Lower leg skin (tissue), 4 donors: Measurements from ENCODE around the gene INO80E. TPM values are rescaled to one million over a fixed set of nuclear protein-coding genes. Genes with fewer than 3 reads are reported as not detected.

Experiments used
- DNase-seq, 2 donors: peaks; one replicate each; pipeline ENCODE4 v3.0.0-alpha.2; 2019; ENCODE audit warnings: low spot score in 2 of 2
- H3K4me3 ChIP-seq: fragments of 200-600 bp; sonication (generic); 2 replicates; pipeline ENCODE4 v1.5.1; 2017; ENCODE audit warnings: mild to moderate bottlenecking, low read depth; ENCODE audit not compliant: poor library complexity, severe bottlenecking
- POLR2A ChIP-seq, 2 donors: fragments of 450-650 bp; IDR thresholded peaks; one replicate each; pipeline ENCODE4 v1.6.1; 2016 to 2017; ENCODE audit warnings: antibody characterized with exemption in 2 of 2, mild to moderate bottlenecking in 1 of 2, moderate library complexity in 1 of 2
- WGBS, 2 donors: methylation state at CpG; one replicate each; pipeline ENCODE4 v1.1.5; 2018; 5-methylcytosine and 5-hydroxymethylcytosine counted together
- intact Hi-C: fragments of 100-400 bp; cut with DNase I; formaldehyde crosslinking; loops from one replicate; pipeline ENCODE4 v1.15.0; 2023; ENCODE audit warnings: low total_unique reads
- total RNA-seq, 4 donors: library from RNA; depleted of rRNA; stranded (reverse); fragments of >200 nt; gene quantifications; one replicate each; pipeline ENCODE4 v1.1.0, GENCODE V29; 2016
- TF ChIP-seq, protein P1 (sequence below), 3 donors: fragments of 450-650 bp; IDR thresholded peaks; one replicate each; pipeline ENCODE4 v1.5.1; 2016; ENCODE audit warnings: antibody characterized with exemption in 3 of 3, mild to moderate bottlenecking in 3 of 3, moderate library complexity in 2 of 3

The INO80E gene
- total RNA-seq, 4 donors from 2014 or later: 40.9 to 157 (median 61.8) TPM

- H3K4me3 ChIP-seq: no peak overlapping the region
- no peak for TF ChIP-seq POLR2A (IDR thresholded peaks at IDR 0.05)
- TF ChIP-seq, protein P1, sequence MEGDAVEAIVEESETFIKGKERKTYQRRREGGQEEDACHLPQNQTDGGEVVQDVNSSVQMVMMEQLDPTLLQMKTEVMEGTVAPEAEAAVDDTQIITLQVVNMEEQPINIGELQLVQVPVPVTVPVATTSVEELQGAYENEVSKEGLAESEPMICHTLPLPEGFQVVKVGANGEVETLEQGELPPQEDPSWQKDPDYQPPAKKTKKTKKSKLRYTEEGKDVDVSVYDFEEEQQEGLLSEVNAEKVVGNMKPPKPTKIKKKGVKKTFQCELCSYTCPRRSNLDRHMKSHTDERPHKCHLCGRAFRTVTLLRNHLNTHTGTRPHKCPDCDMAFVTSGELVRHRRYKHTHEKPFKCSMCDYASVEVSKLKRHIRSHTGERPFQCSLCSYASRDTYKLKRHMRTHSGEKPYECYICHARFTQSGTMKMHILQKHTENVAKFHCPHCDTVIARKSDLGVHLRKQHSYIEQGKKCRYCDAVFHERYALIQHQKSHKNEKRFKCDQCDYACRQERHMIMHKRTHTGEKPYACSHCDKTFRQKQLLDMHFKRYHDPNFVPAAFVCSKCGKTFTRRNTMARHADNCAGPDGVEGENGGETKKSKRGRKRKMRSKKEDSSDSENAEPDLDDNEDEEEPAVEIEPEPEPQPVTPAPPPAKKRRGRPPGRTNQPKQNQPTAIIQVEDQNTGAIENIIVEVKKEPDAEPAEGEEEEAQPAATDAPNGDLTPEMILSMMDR (IDR thresholded peaks at IDR 0.05): no peak
Observed at GRCh38 chr16:29988346-29989075, 7.5 kb upstream of the INO80E start.

GRCh38 chr16:29989111-29989858 is 6.8 kb upstream of the INO80E start:
- TF ChIP-seq, protein P1 (IDR thresholded peaks at IDR 0.05): no peak
- TF ChIP-seq POLR2A (IDR thresholded peaks at IDR 0.05): no peak
- no peak overlapping the region for H3K4me3 ChIP-seq
- DNase-seq: no peak
- WGBS, 2 donors: 84% methylated on average over 23 of the region's 23 CpGs
- intact Hi-C loops: no loop called here

More at GRCh38 chr16:29988346-29989075, 7.5 kb upstream of the INO80E start:
- intact Hi-C loops: no loop called here
- DNase-seq: no peak
- WGBS, 2 donors: 86 to 89% methylated on average over 17 of the region's 17 CpGs

GRCh38 chr16:29990034-29990433 is 6.0 kb upstream of the INO80E start:
- DNase-seq: no peak
- 88 to 89% methylated on average over 2 of the region's 2 CpGs for WGBS, 2 donors

DNA sequence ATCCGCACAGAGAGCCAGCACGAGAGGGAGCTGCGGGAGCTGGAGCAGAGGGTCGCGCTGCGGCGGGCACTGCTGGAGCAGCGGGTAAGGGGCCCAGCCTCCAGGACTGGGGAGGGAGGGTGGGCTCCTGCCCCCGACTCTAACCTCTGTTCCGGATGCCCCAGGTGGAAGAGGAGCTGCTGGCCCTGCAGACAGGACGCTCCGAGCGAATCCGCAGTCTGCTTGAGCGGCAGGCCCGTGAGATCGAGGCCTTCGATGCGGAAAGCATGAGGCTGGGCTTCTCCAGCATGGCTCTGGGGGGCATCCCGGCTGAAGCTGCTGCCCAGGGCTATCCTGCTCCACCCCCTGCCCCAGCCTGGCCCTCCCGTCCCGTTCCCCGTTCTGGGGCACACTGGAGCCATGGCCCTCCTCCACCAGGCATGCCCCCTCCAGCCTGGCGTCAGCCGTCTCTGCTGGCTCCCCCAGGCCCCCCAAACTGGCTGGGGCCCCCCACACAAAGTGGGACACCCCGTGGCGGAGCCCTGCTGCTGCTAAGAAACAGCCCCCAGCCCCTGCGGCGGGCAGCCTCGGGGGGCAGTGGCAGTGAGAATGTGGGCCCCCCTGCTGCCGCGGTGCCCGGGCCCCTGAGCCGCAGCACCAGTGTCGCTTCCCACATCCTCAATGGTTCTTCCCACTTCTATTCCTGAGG is 5.0 kb upstream of the INO80E start:
- 95% methylated on average over 12 to 31 of the region's 35 CpGs for WGBS, 2 donors
- TF ChIP-seq, protein P1 (IDR thresholded peaks at IDR 0.05): no peak
- TF ChIP-seq POLR2A (IDR thresholded peaks at IDR 0.05): no peak
- DNase-seq: no peak
- H3K4me3 ChIP-seq: no peak overlapping the region
- intact Hi-C loops: no loop called here

More at GRCh38 chr16:29990034-29990433, 6.0 kb upstream of the INO80E start:
- intact Hi-C loops: no loop called here
- H3K4me3 ChIP-seq: no peak overlapping the region
- TF ChIP-seq, protein P1 (IDR thresholded peaks at IDR 0.05): no peak
- no peak for TF ChIP-seq POLR2A (IDR thresholded peaks at IDR 0.05)

GRCh38 chr16:29991571-29991904 is 4.5 kb upstream of the INO80E start:
- intact Hi-C loops: no loop called here
- DNase-seq: no peak
- 80 to 87% methylated on average over 4 to 5 of the region's 5 CpGs for WGBS, 2 donors
- no peak overlapping the region for H3K4me3 ChIP-seq
- TF ChIP-seq, protein P1 (IDR thresholded peaks at IDR 0.05): no peak
- TF ChIP-seq POLR2A (IDR thresholded peaks at IDR 0.05): no peak
